ENCODE data around the gene SHCBP1. TPM values are rescaled to one million over a fixed set of nuclear protein-coding genes. Genes with fewer than 3 reads are reported as not detected.
"Not testable (repeated sequence)": the region's sequence is repeated elsewhere in the genome, so short reads cannot be mapped to it uniquely, and the experiment has no call there.

The SHCBP1 gene
- total RNA-seq, 1 experiment from 2014 or later, result 25.8 TPM

DNA sequence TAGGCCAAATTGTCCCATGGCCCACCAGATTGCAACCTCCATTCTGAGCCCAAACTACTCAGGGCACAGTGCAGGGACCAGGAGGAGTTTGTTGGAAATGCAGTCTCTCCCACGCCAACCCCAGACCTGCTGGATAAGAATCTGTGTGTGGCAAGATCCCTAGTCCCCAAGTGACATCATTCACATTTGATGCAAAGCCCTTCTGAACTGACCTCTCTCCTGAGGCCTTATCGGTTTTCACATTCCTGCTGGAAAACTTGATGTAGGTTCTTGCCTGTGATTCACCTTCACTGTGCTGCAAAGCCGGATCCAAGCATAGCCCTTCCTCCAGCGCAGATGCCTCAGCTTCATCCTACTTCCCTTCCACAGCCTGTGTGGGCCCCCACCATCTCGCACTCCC, 6.6 kb upstream of the SHCBP1 start:
- Histone ChIP-seq H3K4me2 (ENCODE audit: low read length) (no peak overlapping the region), H3K9me3 (ENCODE audit: low read length) (no peaks in the 10 kb centered on the region), H3K4me3 (ENCODE audit: low read length) (no peak overlapping the region), H4K20me1 (ENCODE audit: low read length) (no peaks in the 10 kb centered on the region), H3K27ac (ENCODE audit: low read length) (no peak overlapping the region), H3K4me1 (ENCODE audit: insufficient read depth, low read length) (no peaks in the 10 kb centered on the region), H3F3A (ENCODE audit: low read length, unreplicated experiment) (no peaks in the 10 kb centered on the region), H3K27me3 (ENCODE audit: low read length) (no peaks in the 10 kb centered on the region), H2AFZ (ENCODE audit: low read length) (no peak overlapping the region), H3K9ac (ENCODE audit: low read length) (no peak overlapping the region), H3K79me2 (ENCODE audit: low read length) (no peaks in the 10 kb centered on the region), H3K36me3 (ENCODE audit: low read depth, low read length) (no peaks in the 10 kb centered on the region), H3K9me2 (replicated peaks; ENCODE audit: low read length) (no peaks in the 10 kb centered on the region)
- no peak for DNase-seq
- ChIA-PET POLR2A (ENCODE audit: unreplicated experiment) (no interaction called here), CTCF (no interaction called here)
- intact Hi-C loops (cut with micrococcal nuclease), result loop anchor here (2.0 kb wide), 1 partner anchor 173 kb away; no protein-coding TSS in a partner anchor
- TF ChIP-seq EZH2 (IDR thresholded peaks at IDR 0.05; ENCODE audit: low read length, unreplicated experiment) (no peak), EZH2phosphoT487 (IDR thresholded peaks at IDR 0.05; ENCODE audit: borderline replicate concordance, low read length) (no peak)
- TF ChIP-seq, protein P1, sequence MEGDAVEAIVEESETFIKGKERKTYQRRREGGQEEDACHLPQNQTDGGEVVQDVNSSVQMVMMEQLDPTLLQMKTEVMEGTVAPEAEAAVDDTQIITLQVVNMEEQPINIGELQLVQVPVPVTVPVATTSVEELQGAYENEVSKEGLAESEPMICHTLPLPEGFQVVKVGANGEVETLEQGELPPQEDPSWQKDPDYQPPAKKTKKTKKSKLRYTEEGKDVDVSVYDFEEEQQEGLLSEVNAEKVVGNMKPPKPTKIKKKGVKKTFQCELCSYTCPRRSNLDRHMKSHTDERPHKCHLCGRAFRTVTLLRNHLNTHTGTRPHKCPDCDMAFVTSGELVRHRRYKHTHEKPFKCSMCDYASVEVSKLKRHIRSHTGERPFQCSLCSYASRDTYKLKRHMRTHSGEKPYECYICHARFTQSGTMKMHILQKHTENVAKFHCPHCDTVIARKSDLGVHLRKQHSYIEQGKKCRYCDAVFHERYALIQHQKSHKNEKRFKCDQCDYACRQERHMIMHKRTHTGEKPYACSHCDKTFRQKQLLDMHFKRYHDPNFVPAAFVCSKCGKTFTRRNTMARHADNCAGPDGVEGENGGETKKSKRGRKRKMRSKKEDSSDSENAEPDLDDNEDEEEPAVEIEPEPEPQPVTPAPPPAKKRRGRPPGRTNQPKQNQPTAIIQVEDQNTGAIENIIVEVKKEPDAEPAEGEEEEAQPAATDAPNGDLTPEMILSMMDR (conservative IDR thresholded peaks at IDR 0.05; ENCODE audit: low read depth, low read length), result no peak
- ATAC-seq, result no peak
- no TSS peak for BruUV-seq (replicated peaks)

DNA sequence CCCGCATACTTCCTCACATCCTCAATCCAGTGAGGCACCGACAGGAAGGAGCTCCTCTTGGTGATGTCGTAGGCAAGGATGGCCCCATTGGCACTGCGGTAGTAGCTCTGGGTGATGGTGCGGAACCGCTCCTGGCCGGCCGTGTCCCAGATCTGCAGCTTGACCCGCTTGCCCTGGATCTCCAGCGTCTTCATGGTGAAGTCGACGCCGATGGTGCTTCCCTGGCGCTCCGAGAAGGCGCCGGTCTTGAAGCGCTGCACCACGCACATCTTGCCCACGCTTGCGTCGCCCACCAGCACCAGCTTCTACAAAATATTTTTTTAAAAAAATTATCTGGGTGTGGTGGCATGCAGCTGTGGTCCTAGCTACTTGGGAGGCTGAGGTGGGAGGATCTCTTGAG, 5.5 kb upstream of the SHCBP1 start:
- H3K9me2 ChIP-seq (replicated peaks; ENCODE audit: low read length); BruUV-seq (replicated peaks); H4K20me1 ChIP-seq (ENCODE audit: low read length); H2AFZ ChIP-seq (ENCODE audit: low read length); H3K9me3 ChIP-seq (ENCODE audit: low read length); H3K36me3 ChIP-seq (ENCODE audit: low read depth, low read length); H3K4me2 ChIP-seq (ENCODE audit: low read length); ATAC-seq; H3K27me3 ChIP-seq (ENCODE audit: low read length); H3K79me2 ChIP-seq (ENCODE audit: low read length); H3K27ac ChIP-seq (ENCODE audit: low read length); H3K4me3 ChIP-seq (ENCODE audit: low read length); H3K4me1 ChIP-seq (ENCODE audit: insufficient read depth, low read length); H3F3A ChIP-seq (ENCODE audit: low read length, unreplicated experiment); POLR2A ChIA-PET (ENCODE audit: unreplicated experiment); H3K9ac ChIP-seq (ENCODE audit: low read length); intact Hi-C loops (cut with micrococcal nuclease); DNase-seq; CTCF ChIA-PET: not testable (repeated sequence)

DNA sequence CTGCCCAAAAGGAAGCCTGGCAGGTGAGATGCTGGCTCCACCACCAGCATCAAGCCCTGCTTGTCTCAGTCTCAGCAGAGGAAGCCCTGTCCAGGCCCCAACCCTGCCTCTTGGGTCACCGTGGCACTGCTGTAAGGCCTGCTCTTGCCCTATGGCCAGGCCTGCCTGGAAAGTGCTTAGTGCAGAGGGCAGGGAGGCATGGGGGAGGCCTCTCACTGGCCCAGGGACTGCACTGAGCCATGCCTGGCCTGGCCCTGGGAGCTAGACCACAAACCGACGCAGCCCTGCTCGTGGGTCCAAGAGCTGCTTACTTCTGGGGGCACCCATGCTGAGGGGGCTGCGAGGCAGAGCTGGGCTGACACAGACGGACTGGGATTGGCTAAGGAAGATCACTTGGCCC, 3.7 kb upstream of the SHCBP1 start:
- POLR2A ChIA-PET (ENCODE audit: unreplicated experiment); H3K36me3 ChIP-seq (ENCODE audit: low read depth, low read length); H3K9me3 ChIP-seq (ENCODE audit: low read length); H3K4me2 ChIP-seq (ENCODE audit: low read length); H3K27me3 ChIP-seq (ENCODE audit: low read length); H3F3A ChIP-seq (ENCODE audit: low read length, unreplicated experiment); H3K9me2 ChIP-seq (replicated peaks; ENCODE audit: low read length); intact Hi-C loops (cut with micrococcal nuclease); H3K4me1 ChIP-seq (ENCODE audit: insufficient read depth, low read length); H3K4me3 ChIP-seq (ENCODE audit: low read length); H3K27ac ChIP-seq (ENCODE audit: low read length); DNase-seq; H3K9ac ChIP-seq (ENCODE audit: low read length); CTCF ChIA-PET; H4K20me1 ChIP-seq (ENCODE audit: low read length); BruUV-seq (replicated peaks); H2AFZ ChIP-seq (ENCODE audit: low read length); ATAC-seq: not testable (repeated sequence)
- H3K79me2 ChIP-seq (ENCODE audit: low read length), result peaks cover 13% of the 10 kb centered on the region

DNA sequence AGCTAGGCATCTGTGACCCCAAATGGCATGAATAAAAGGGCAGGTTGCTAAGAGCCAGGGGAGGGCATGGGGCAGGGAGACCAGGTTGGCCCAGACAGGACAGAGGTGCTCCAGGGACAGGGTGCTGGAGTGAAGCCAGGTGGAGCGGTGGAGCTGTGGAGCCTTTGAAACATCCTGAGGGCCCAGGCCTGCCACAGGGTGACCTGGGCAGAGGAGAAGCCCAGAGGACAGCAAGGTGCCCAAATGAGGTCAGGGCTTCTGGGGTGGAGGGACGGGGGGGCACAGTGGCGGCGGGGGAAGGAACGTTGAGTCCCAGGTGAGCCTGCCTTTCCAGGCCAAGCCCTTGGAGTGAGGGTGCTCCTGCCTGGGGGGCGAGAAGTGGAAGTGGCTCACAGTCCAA, 2.5 kb upstream of the SHCBP1 start:
- H3K4me1 ChIP-seq (ENCODE audit: insufficient read depth, low read length); H4K20me1 ChIP-seq (ENCODE audit: low read length); H2AFZ ChIP-seq (ENCODE audit: low read length); H3K36me3 ChIP-seq (ENCODE audit: low read depth, low read length); H3K27ac ChIP-seq (ENCODE audit: low read length); H3K4me2 ChIP-seq (ENCODE audit: low read length); H3K9me3 ChIP-seq (ENCODE audit: low read length); intact Hi-C loops (cut with micrococcal nuclease); H3K27me3 ChIP-seq (ENCODE audit: low read length); POLR2A ChIA-PET (ENCODE audit: unreplicated experiment); H3K9ac ChIP-seq (ENCODE audit: low read length); H3F3A ChIP-seq (ENCODE audit: low read length, unreplicated experiment); H3K9me2 ChIP-seq (replicated peaks; ENCODE audit: low read length); H3K4me3 ChIP-seq (ENCODE audit: low read length); ATAC-seq; BruUV-seq (replicated peaks); DNase-seq; CTCF ChIA-PET: not testable (repeated sequence)
- peaks cover 23% of the 10 kb centered on the region for H3K79me2 ChIP-seq (ENCODE audit: low read length)

DNA sequence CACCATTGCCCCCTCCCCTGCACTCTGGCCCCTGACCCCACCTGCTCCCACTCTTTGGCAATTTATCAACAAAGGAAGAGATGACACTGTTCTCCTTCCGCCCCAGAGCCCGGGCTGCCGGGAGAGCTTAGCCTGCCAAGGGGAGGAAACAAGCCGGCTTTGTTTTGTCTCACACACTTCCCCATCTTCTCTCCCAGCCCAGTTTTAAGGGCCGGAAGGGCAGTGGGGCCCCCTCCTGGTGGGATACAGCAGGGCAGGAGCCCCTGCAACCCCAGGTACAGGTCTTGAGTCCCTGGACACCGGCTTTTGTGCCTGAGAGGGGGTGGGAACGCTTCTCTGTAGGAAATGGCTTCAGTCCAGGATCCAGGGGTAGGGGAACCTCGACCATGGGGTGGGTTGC, 2.1 kb upstream of the SHCBP1 start:
- DNase-seq; intact Hi-C loops (cut with micrococcal nuclease); POLR2A ChIA-PET (ENCODE audit: unreplicated experiment); H3K9ac ChIP-seq (ENCODE audit: low read length); H3K4me2 ChIP-seq (ENCODE audit: low read length); H3K4me1 ChIP-seq (ENCODE audit: insufficient read depth, low read length); H3F3A ChIP-seq (ENCODE audit: low read length, unreplicated experiment); CTCF ChIA-PET; H3K9me2 ChIP-seq (replicated peaks; ENCODE audit: low read length); H3K4me3 ChIP-seq (ENCODE audit: low read length); H3K27ac ChIP-seq (ENCODE audit: low read length); H2AFZ ChIP-seq (ENCODE audit: low read length); BruUV-seq (replicated peaks); H3K9me3 ChIP-seq (ENCODE audit: low read length); H4K20me1 ChIP-seq (ENCODE audit: low read length); H3K36me3 ChIP-seq (ENCODE audit: low read depth, low read length); H3K27me3 ChIP-seq (ENCODE audit: low read length); ATAC-seq: not testable (repeated sequence)
- H3K79me2 ChIP-seq (ENCODE audit: low read length), result peaks cover 26% of the 10 kb centered on the region

Measured in PC-3 (cell line).